Lung (tissue), 12 donors: Measurements from ENCODE around the gene ILF3. TPM values are rescaled to one million over a fixed set of nuclear protein-coding genes. Genes with fewer than 3 reads are reported as not detected.

Source experiments
- ATAC-seq: fragments of 200-7000 bp; cut with Tn5 transposase; one replicate; pipeline ENCODE4 v1.9.1; 2020; ENCODE audit warnings: moderate number of reproducible peaks; ENCODE audit not compliant: insufficient read depth, low FRiP score
- DNase-seq, 3 donors: peaks; one replicate each; pipeline ENCODE4 v3.0.0-alpha.2; 2013 to 2017
- H3K27ac ChIP-seq, 2 donors: one replicate each; pipeline ENCODE4 v1.5.1; 2013; ENCODE audit warnings: mild to moderate bottlenecking in 2 of 2, moderate library complexity in 2 of 2, control low read depth in 1 of 2, inconsistent platforms in 1 of 2, low read depth in 1 of 2, low read length in 1 of 2
- H3K27me3 ChIP-seq, 3 donors: one replicate each; pipeline ENCODE4 v1.5.1; 2013; ENCODE audit warnings: low read length in 2 of 3; ENCODE audit not compliant: control insufficient read depth in 3 of 3, insufficient read depth in 3 of 3
- H3K36me3 ChIP-seq, 4 donors: one replicate each; pipeline ENCODE4 v1.5.1; 2013; ENCODE audit warnings: low read length in 4 of 4, mild to moderate bottlenecking in 1 of 4, moderate library complexity in 1 of 4; ENCODE audit not compliant: control insufficient read depth in 4 of 4, insufficient read depth in 4 of 4
- H3K4me1 ChIP-seq, 5 donors: one replicate each; pipeline ENCODE4 v1.5.1; 2013; ENCODE audit warnings: low read length in 5 of 5, mild to moderate bottlenecking in 2 of 5, moderate library complexity in 1 of 5; ENCODE audit not compliant: control insufficient read depth in 5 of 5, insufficient read depth in 5 of 5
- H3K4me3 ChIP-seq: one replicate; pipeline ENCODE4 v1.5.1; 2013; ENCODE audit warnings: mild to moderate bottlenecking, control low read depth, moderate library complexity
- H3K9ac ChIP-seq, 2 donors: one replicate each; pipeline ENCODE4 v1.5.1; 2013; ENCODE audit warnings: low read length in 2 of 2, control low read depth in 1 of 2; ENCODE audit not compliant: insufficient read depth in 1 of 2
- H3K9me3 ChIP-seq, 4 donors: one replicate each; pipeline ENCODE4 v1.5.1; 2013; ENCODE audit warnings: low read length in 3 of 4, mild to moderate bottlenecking in 1 of 4, moderate library complexity in 1 of 4; ENCODE audit not compliant: control insufficient read depth in 4 of 4, insufficient read depth in 3 of 4
- CTCF ChIP-seq: IDR thresholded peaks from 2 replicates; pipeline ENCODE4 v1.5.1; 2012; ENCODE audit warnings: mild to moderate bottlenecking; ENCODE audit errors: control extremely low read depth, extremely low read depth
- WGBS, 2 donors: extraction: QIAGEN DNeasy Blood & Tissue Kit; methylation state at CpG; one replicate each; pipeline ENCODE4 v1.1.7; 2013; 5-methylcytosine and 5-hydroxymethylcytosine counted together
- polyA plus RNA-seq, 2 donors: library from polyadenylated mRNA; stranded (reverse); fragments of 200-250 nt; gene quantifications; one replicate each; pipeline ENCODE4 v1.2.1, GENCODE V29; 2013
- total RNA-seq, 2 donors: library from RNA; depleted of rRNA in 1 of 2; stranded (reverse); fragments of >200 nt in 1 of 2; gene quantifications; one replicate each; pipeline ENCODE4 v1.2.1, GENCODE V29; 2014 to 2021
- donor health status: control.
- donor health status: control.
- donor health status: Bipolar disorder and iron deficiency.
- donor health status: healthy.
- donor health status: DM: yes; HTN: yes; CAD: no.

The ILF3 gene
- total and polyA plus RNA-seq, 4 donors: 105 to 225 (median 131) TPM

DNA sequence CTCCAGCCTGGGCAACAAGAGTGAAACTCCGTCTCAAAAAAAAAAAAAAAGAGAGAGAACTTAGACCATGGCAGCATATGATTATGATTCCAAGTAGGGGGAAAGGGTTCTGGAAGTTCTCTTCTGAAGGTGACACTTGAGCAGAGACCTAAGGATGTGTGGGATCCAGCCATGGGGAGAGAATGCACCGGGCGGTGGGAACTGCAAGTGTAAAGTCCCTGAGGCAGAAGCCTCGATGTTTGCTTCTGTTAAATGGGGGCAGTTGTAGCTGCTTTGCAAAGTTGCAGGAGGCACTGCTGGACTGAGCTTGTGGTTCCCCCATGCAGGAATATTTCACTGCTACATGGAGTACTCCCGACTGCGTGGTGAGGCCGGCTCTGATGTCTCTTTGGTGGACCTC lies 19.7 kb upstream of the ILF3 start:
- Histone ChIP-seq H3K4me1 (peaks cover 0 to 2% (median 0%) of the 10 kb centered on the region in 5 donors), H3K4me3 (no peak overlapping the region), H3K9ac (no peak overlapping the region), H3K27me3 (no peaks in the 10 kb centered on the region), H3K36me3 (peaks cover 7 to 58% (median 38%) of the 10 kb centered on the region in 4 donors), H3K27ac (no peak overlapping the region), H3K9me3 (no peaks in the 10 kb centered on the region)
- WGBS, 2 donors: 95 to 97% methylated on average over 7 of the region's 7 CpGs
- ATAC-seq (no peak), DNase-seq (no peak)
- TF ChIP-seq CTCF: no peak

- peaks cover 0 to 3% (median 0%) of the 10 kb centered on the region in 5 donors for H3K4me1 ChIP-seq
- no peak overlapping the region for H3K27ac ChIP-seq
- no peak for TF ChIP-seq CTCF
- peaks cover 7 to 58% (median 40%) of the 10 kb centered on the region in 4 donors for H3K36me3 ChIP-seq
- WGBS, 2 donors: 89 to 93% methylated on average over 6 of the region's 6 CpGs
- no peaks in the 10 kb centered on the region for H3K9me3 ChIP-seq
- H3K9ac ChIP-seq: no peak overlapping the region
- no peaks in the 10 kb centered on the region for H3K27me3 ChIP-seq
- ATAC-seq (no peak), DNase-seq (no peak)
- H3K4me3 ChIP-seq: no peak overlapping the region
Observed at GRCh38 chr19:10634963-10635362, 19.2 kb upstream of the ILF3 start.

DNA sequence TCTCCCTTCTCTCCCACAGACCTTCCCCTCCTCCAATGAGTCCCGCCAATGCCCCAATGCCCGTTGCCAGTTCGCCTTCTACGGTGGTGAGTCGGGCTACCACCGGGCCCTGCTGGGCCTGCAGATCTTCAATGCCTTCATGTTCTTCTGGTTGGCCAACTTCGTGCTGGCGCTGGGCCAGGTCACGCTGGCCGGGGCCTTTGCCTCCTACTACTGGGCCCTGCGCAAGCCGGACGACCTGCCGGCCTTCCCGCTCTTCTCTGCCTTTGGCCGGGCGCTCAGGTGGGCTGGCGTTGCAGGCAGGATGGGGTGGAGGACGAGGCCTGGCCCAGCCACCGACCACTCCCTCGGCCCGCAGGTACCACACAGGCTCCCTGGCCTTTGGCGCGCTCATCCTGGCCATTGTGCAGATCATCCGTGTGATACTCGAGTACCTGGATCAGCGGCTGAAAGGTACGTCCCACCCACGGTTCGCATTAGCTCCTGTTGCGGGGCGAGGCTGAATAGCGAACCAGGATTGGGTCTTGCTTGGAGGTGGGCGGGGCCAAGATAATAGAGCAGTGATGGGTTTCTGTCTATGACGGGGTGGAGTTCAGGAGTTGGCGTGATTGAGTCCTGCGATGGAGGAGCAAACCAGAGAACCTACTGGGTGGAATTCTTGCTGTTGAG lies 17.7 kb upstream of the ILF3 start:
- Histone ChIP-seq H3K27me3 (no peaks in the 10 kb centered on the region), H3K36me3 (peaks cover 9 to 58% (median 38%) of the 10 kb centered on the region in 4 donors), H3K4me3 (no peak overlapping the region), H3K9ac (no peak overlapping the region), H3K4me1 (peaks cover 0 to 3% (median 0%) of the 10 kb centered on the region in 5 donors), H3K27ac (peak overlapping the region in 1 of 2 donors; percentile 18), H3K9me3 (no peaks in the 10 kb centered on the region)
- WGBS, 2 donors: 89 to 94% methylated on average over 37 of the region's 37 CpGs
- DNase-seq (no peak), ATAC-seq (no peak)
- no peak for TF ChIP-seq CTCF
